ENCODE measurements around the gene TSR1. TPM values are rescaled to one million over a fixed set of nuclear protein-coding genes. Genes with fewer than 3 reads are reported as not detected.
"Not testable (repeated sequence)": the region's sequence is repeated elsewhere in the genome, so short reads cannot be mapped to it uniquely, and the experiment has no call there.

The TSR1 gene
- total and polyA plus RNA-seq, 2 donors (not counting 1 experiment from before 2014, with no cell fraction given): 10.2 to 31.5 TPM

- Histone ChIP-seq H3K27me3 (replicated peaks in 1 of 4; ENCODE audit: control extremely low read depth in 1 of 4, control insufficient read depth in 3 of 4, insufficient read depth in 4 of 4, low read length in 3 of 4) (no peaks in the 10 kb centered on the region), H3K9me3 (ENCODE audit: control extremely low read depth in 1 of 3, control insufficient read depth in 2 of 3, insufficient read depth in 1 of 3, low read length in 2 of 3) (no peaks in the 10 kb centered on the region), H4K20me1 (ENCODE audit: control insufficient read depth, insufficient read depth, low read length, poor library complexity, severe bottlenecking) (no peaks in the 10 kb centered on the region), H3K4me3 (ENCODE audit: control extremely low read depth in 1 of 5, extremely low read depth in 1 of 5, insufficient read depth in 1 of 5, low read depth in 2 of 5, low read length in 4 of 5) (no peak overlapping the region), H3K27ac (ENCODE audit: low read length in 2 of 2) (no peak overlapping the region), H3K9ac (ENCODE audit: low read length) (no peak overlapping the region), H3K4me1 (ENCODE audit: control insufficient read depth in 2 of 2, insufficient read depth in 2 of 2, low read length in 2 of 2) (no peaks in the 10 kb centered on the region), H3K4me2 (replicated peaks; ENCODE audit: low read depth, low read length, poor library complexity, severe bottlenecking) (no peak overlapping the region), H3K36me3 (replicated peaks in 1 of 2; ENCODE audit: control extremely low read depth in 1 of 2, control insufficient read depth in 1 of 2, extremely low read depth in 1 of 2, insufficient read depth in 2 of 2, low read length in 1 of 2) (peaks cover 0 to 6% of the 10 kb centered on the region in 2 experiments), H3K79me2 (ENCODE audit: control insufficient read depth, insufficient read depth, low read length) (no peaks in the 10 kb centered on the region), H2AFZ (ENCODE audit: insufficient read depth, low read depth, low read length, poor library complexity, severe bottlenecking) (no peak overlapping the region)
- ChIA-PET POLR2A (interaction anchor here (1.2 kb wide), 1 partner anchor 16 kb away, joined by 4 read pairs; no protein-coding TSS in a partner anchor), CTCF (no interaction called here)
- DNase-seq (no peak), ATAC-seq (ENCODE audit: low read depth) (no peak)
- Mint-ChIP-seq H3K27ac (no peak overlapping the region), H3K4me1 (no peaks in the 10 kb centered on the region), H3K9me3 (ENCODE audit: insufficient read depth) (no peaks in the 10 kb centered on the region), H3K27me3 (no peaks in the 10 kb centered on the region), H3K4me3 (no peak overlapping the region)
- intact Hi-C loops (cut with micrococcal nuclease): no loop called here
- TF ChIP-seq CTCF (IDR thresholded peaks at IDR 0.05) (no peak), EZH2 (IDR thresholded peaks at IDR 0.05; ENCODE audit: borderline replicate concordance, insufficient read depth, low read depth, low read length, poor library complexity, severe bottlenecking) (no peak)
- 100% methylated on average over 2 of the region's 3 CpGs for WGBS (ENCODE audit: insufficient coverage)
Measured at GRCh38 chr17:2317796-2318195, 18.5 kb downstream of the TSR1 start.

GRCh38 chr17:2316916-2317205 is 19.4 kb downstream of the TSR1 start:
- H3K27ac ChIP-seq (ENCODE audit: low read length in 2 of 2); H3K4me1 ChIP-seq (ENCODE audit: control insufficient read depth in 2 of 2, insufficient read depth in 2 of 2, low read length in 2 of 2); DNase-seq; H2AFZ ChIP-seq (ENCODE audit: insufficient read depth, low read depth, low read length, poor library complexity, severe bottlenecking); H3K9me3 ChIP-seq (ENCODE audit: control extremely low read depth in 1 of 3, control insufficient read depth in 2 of 3, insufficient read depth in 1 of 3, low read length in 2 of 3); H3K4me1 Mint-ChIP-seq; H3K27ac Mint-ChIP-seq; intact Hi-C loops (cut with micrococcal nuclease); H3K36me3 ChIP-seq (replicated peaks in 1 of 2; ENCODE audit: control extremely low read depth in 1 of 2, control insufficient read depth in 1 of 2, extremely low read depth in 1 of 2, insufficient read depth in 2 of 2, low read length in 1 of 2); H3K27me3 Mint-ChIP-seq; H3K4me2 ChIP-seq (replicated peaks; ENCODE audit: low read depth, low read length, poor library complexity, severe bottlenecking); H3K27me3 ChIP-seq (replicated peaks in 1 of 4; ENCODE audit: control extremely low read depth in 1 of 4, control insufficient read depth in 3 of 4, insufficient read depth in 4 of 4, low read length in 3 of 4); ATAC-seq (ENCODE audit: low read depth); H3K4me3 ChIP-seq (ENCODE audit: control extremely low read depth in 1 of 5, extremely low read depth in 1 of 5, insufficient read depth in 1 of 5, low read depth in 2 of 5, low read length in 4 of 5); H4K20me1 ChIP-seq (ENCODE audit: control insufficient read depth, insufficient read depth, low read length, poor library complexity, severe bottlenecking); H3K9ac ChIP-seq (ENCODE audit: low read length); H3K9me3 Mint-ChIP-seq (ENCODE audit: insufficient read depth); H3K4me3 Mint-ChIP-seq; POLR2A ChIA-PET; H3K79me2 ChIP-seq (ENCODE audit: control insufficient read depth, insufficient read depth, low read length): not testable (repeated sequence)
- CTCF ChIA-PET: interaction anchor here (0.7 kb wide), 1 partner anchor 16 kb away, joined by 7 read pairs; no protein-coding TSS in a partner anchor
- WGBS (ENCODE audit: insufficient coverage): 100% methylated on average over 1 of the region's 7 CpGs

Data from B cell (primary cell).